A549 (cell line): Measurements from ENCODE around the gene KCNE5. TPM values are rescaled to one million over a fixed set of nuclear protein-coding genes. Genes with fewer than 3 reads are reported as not detected.

ENCODE experiments used
- ATAC-seq, 2 experiments: fragments of 200-7000 bp in 1 of 2; fragments of >200 bp in 1 of 2; cut with Nextera tagmentation in 1 of 2; cut with Tn5 transposase in 1 of 2; 3 replicates each; pipeline versions ENCODE4 v1.8.0 to v1.9.1; 2018 to 2020; ENCODE audit warnings: mild to moderate bottlenecking in 1 of 2, moderate library complexity in 1 of 2
- CTCF ChIA-PET: fragments of 300-600 bp; sonication (Branson Sonifier 250); formaldehyde crosslinking; extraction: SDS; loops from one replicate; lab custom pipeline; 2021; ENCODE audit warnings: antibody characterized with exemption, inconsistent platforms; lab: Yijun Ruan, JAX
- POLR2A ChIA-PET: fragments of 350-600 bp; formaldehyde crosslinking; extraction: SDS; loops from one replicate; lab custom pipeline; 2021; ENCODE audit warnings: antibody characterized with exemption, inconsistent platforms; lab: Yijun Ruan, JAX
- DNase-seq, 2 experiments: peaks; one replicate each; pipeline versions ENCODE4 v3.0.0 to v3.0.0-alpha.2; 2011 to 2016; ENCODE audit warnings: low read depth in 1 of 2, low spot score in 1 of 2
- FAIRE-seq: peaks from 2 replicates; lab custom pipeline; 2011; peaks lifted over from hg19 to GRCh38; lab: Jason Lieb, UNC
- H3K27ac ChIP-seq, 2 experiments: fragments of >200 bp; sonication (Bioruptor Twin); formaldehyde crosslinking; 3 replicates each; pipeline ENCODE4 v1.5.1; 2016 to 2017
- H3K4me1 ChIP-seq: fragments of >200 bp; sonication (Bioruptor Twin); formaldehyde crosslinking; 3 replicates; pipeline ENCODE4 v1.6.1; 2016
- H3K4me2 ChIP-seq: fragments of >200 bp; sonication (Bioruptor Twin); formaldehyde crosslinking; 3 replicates; pipeline ENCODE4 v1.6.1; 2016
- H3K4me3 ChIP-seq: fragments of >200 bp; sonication (Bioruptor Twin); formaldehyde crosslinking; 3 replicates; pipeline ENCODE4 v1.5.1; 2016
- H3K9me3 ChIP-seq: fragments of >200 bp; sonication (Bioruptor Twin); formaldehyde crosslinking; 3 replicates; pipeline ENCODE4 v1.6.1; 2016
- BCL3 ChIP-seq: fragments of >200 bp; sonication (Bioruptor Twin); formaldehyde crosslinking; IDR thresholded peaks from 3 replicates; pipeline ENCODE4 v1.6.1; 2016
- BHLHE40 ChIP-seq: IDR thresholded peaks from 2 replicates; pipeline ENCODE4 v1.6.1; 2012; ENCODE audit warnings: low read depth, low read length, inconsistent platforms
- CBX2 ChIP-seq: fragments of 200-600 bp; sonication (generic); IDR thresholded peaks from 2 replicates; pipeline ENCODE4 v1.6.1; 2016; ENCODE audit warnings: low read depth, mild to moderate bottlenecking, borderline replicate concordance
- CBX8 ChIP-seq: fragments of 200-600 bp; sonication (generic); IDR thresholded peaks from 2 replicates; pipeline ENCODE4 v1.6.1; 2016
- CEBPB ChIP-seq, 2 experiments: fragments of >200 bp in 1 of 2; sonication (Bioruptor Twin) in 1 of 2; formaldehyde crosslinking in 1 of 2; IDR thresholded peaks; 2 replicates each; pipeline ENCODE4 v1.6.1; 2012 to 2016
- EHMT2 ChIP-seq: fragments of 200-600 bp; sonication (generic); IDR thresholded peaks from 2 replicates; pipeline ENCODE4 v1.6.1; 2016; ENCODE audit warnings: antibody characterized with exemption, low read depth, mild to moderate bottlenecking, moderate library complexity
- ESRRA ChIP-seq: fragments of 150-350 bp; IDR thresholded peaks from 2 replicates; pipeline ENCODE4 v1.6.1; 2014; ENCODE audit warnings: mild to moderate bottlenecking, low read length, borderline replicate concordance
- FOXS1 ChIP-seq: fragments of 250-450 bp; sonication (Bioruptor Pico); IDR thresholded peaks from 2 replicates; pipeline ENCODE4 v1.5.0; 2020; ENCODE audit warnings: mild to moderate bottlenecking, moderate library complexity
- HDAC2 ChIP-seq: fragments of 200-600 bp; sonication (generic); IDR thresholded peaks from 2 replicates; pipeline ENCODE4 v1.6.1; 2016
- HES2 ChIP-seq: fragments of >200 bp; sonication (Bioruptor Twin); formaldehyde crosslinking; IDR thresholded peaks from 2 replicates; pipeline ENCODE4 v1.6.1; 2016
- HMGXB4 ChIP-seq: fragments of 250-450 bp; sonication (Bioruptor Pico); IDR thresholded peaks from 2 replicates; pipeline ENCODE4 v1.5.0; 2021; ENCODE audit warnings: mild to moderate bottlenecking, moderate library complexity, borderline replicate concordance
- MAX ChIP-seq: IDR thresholded peaks from 2 replicates; pipeline ENCODE4 v1.6.1; 2012
- MAZ ChIP-seq: fragments of 150-350 bp; IDR thresholded peaks from 2 replicates; pipeline ENCODE4 v1.6.1; 2014; ENCODE audit warnings: antibody characterized with exemption, low read depth, low read length, borderline replicate concordance
- NR3C1 ChIP-seq: fragments of >200 bp; sonication (Bioruptor Twin); formaldehyde crosslinking; IDR thresholded peaks from 3 replicates; pipeline ENCODE4 v1.6.1; 2017
- PHF8 ChIP-seq: fragments of 200-600 bp; sonication (generic); IDR thresholded peaks from 2 replicates; pipeline ENCODE4 v1.6.1; 2016; ENCODE audit warnings: low read depth, mild to moderate bottlenecking, antibody characterized with exemption, moderate library complexity, borderline replicate concordance
- POLR2A ChIP-seq: IDR thresholded peaks from 2 replicates; pipeline ENCODE4 v1.6.1; 2012; ENCODE audit warnings: mild to moderate bottlenecking, low read length
- RAD21 ChIP-seq, 2 experiments: fragments of >200 bp in 1 of 2; sonication (Bioruptor Twin) in 1 of 2; formaldehyde crosslinking in 1 of 2; IDR thresholded peaks in 1 of 2; conservative IDR thresholded peaks in 1 of 2; 2 replicates in 1 of 2; 3 replicates in 1 of 2; pipeline ENCODE4 v1.6.1; 2012 to 2018; ENCODE audit warnings: inconsistent platforms in 1 of 2
- RARB ChIP-seq: fragments of 250-450 bp; sonication (Bioruptor Pico); IDR thresholded peaks from 2 replicates; pipeline ENCODE4 v1.8.0; 2021; ENCODE audit warnings: mild to moderate bottlenecking, moderate library complexity
- RCOR1 ChIP-seq: fragments of 150-350 bp; IDR thresholded peaks from 2 replicates; pipeline ENCODE4 v1.6.1; 2014; ENCODE audit warnings: antibody characterized with exemption, low read length, low read depth
- REST ChIP-seq: fragments of 200-600 bp; sonication (generic); IDR thresholded peaks from 2 replicates; pipeline ENCODE4 v1.6.1; 2016; ENCODE audit warnings: antibody characterized with exemption, mild to moderate bottlenecking, moderate library complexity
- RFX5 ChIP-seq: fragments of 450-650 bp; IDR thresholded peaks from 2 replicates; pipeline ENCODE4 v1.7.1; 2014; ENCODE audit warnings: antibody characterized with exemption, mild to moderate bottlenecking, moderate library complexity
- RNF2 ChIP-seq: fragments of 200-600 bp; sonication (generic); IDR thresholded peaks from 2 replicates; pipeline ENCODE4 v1.6.1; 2016; ENCODE audit warnings: low read depth, mild to moderate bottlenecking, antibody characterized with exemption, moderate library complexity, borderline replicate concordance
- TP53 ChIP-seq: fragments of 250-450 bp; sonication (Bioruptor Pico); IDR thresholded peaks from 2 replicates; pipeline ENCODE4 v1.5.0; 2021; ENCODE audit warnings: mild to moderate bottlenecking, moderate library complexity
- USF2 ChIP-seq: fragments of 450-650 bp; IDR thresholded peaks from 2 replicates; pipeline ENCODE4 v1.6.1; 2014; ENCODE audit warnings: antibody characterized with exemption
- ZC3H11A ChIP-seq: fragments of 450-650 bp; IDR thresholded peaks from 2 replicates; pipeline ENCODE4 v1.6.1; 2014; ENCODE audit warnings: antibody characterized with exemption, mild to moderate bottlenecking
- ZFP36 ChIP-seq: fragments of 450-650 bp; IDR thresholded peaks from 2 replicates; pipeline ENCODE4 v1.6.1; 2014; ENCODE audit warnings: borderline replicate concordance; ENCODE audit not compliant: partially characterized antibody
- ZNF302 ChIP-seq: fragments of 250-450 bp; sonication (Bioruptor Pico); IDR thresholded peaks from 2 replicates; pipeline ENCODE4 v1.9.0; 2021; ENCODE audit warnings: inconsistent platforms, mild to moderate bottlenecking, moderate library complexity
- WGBS: methylation state at CpG from one replicate; pipeline ENCODE4 v1.1.6; 2017; ENCODE audit errors: missing lambda C conversion rate; 5-methylcytosine and 5-hydroxymethylcytosine counted together
- polyA plus RNA-seq, 4 experiments: library from polyadenylated mRNA; depleted of rRNA in 3 of 4; stranded (reverse); fragments of >200 nt; fragmentation: RNase III in 1 of 4; extraction: RNeasy Plus Mini Kit Qiagen cat#74134 plus additional on column Dnase treatment in 1 of 4; gene quantifications; 2 replicates in 3 of 4; 3 replicates in 1 of 4; pipeline ENCODE4 v1.2.3, GENCODE V29; 2011 to 2017
- TF ChIP-seq, protein P1 (sequence below): fragments of >200 bp; sonication (Bioruptor Twin); formaldehyde crosslinking; IDR thresholded peaks from 3 replicates; pipeline ENCODE4 v1.5.1; 2016

The KCNE5 gene
- polyA plus RNA-seq, 2 of the 4 experiments (the other 2 are of a cell fraction), result 0.17 to 0.23 TPM

DNA sequence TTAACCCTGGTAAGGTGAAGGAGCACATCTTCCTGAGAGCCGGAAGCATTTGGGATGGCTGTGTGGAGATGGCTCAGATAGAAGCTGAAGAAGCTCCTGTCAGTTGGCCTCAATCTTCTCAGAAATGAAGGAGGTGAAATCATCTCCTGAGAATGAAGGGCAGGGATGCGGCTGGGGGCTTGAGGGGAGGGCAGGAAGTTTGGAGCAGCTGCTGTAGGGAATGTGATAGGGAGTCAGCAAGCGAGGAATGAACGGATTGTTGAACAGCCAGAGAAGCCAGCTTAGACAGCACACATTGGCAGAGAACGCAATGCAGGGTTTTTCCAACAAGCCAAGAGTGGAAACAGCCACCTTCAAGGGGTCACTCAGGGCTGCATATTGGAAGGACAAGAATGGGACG is 10.0 kb downstream of the KCNE5 start:
- H3K4me3 ChIP-seq, result no peak overlapping the region
- WGBS, result 52% methylated on average over 6 of the region's 6 CpGs
- FAIRE-seq (no peak), ATAC-seq (no peak), DNase-seq (no peak)
- ChIA-PET CTCF (interaction anchor here (0.9 to 1.5 kb wide), 2 partner anchors 10 to 129 kb away, joined by 3 to 9 read pairs; partner anchors contain the start of gene KCNE5), POLR2A (no interaction called here)
- H3K4me2 ChIP-seq, result no peak overlapping the region
- TF ChIP-seq RCOR1 (no peak), ZC3H11A (no peak), ESRRA (no peak), HES2 (no peak), HMGXB4 (CRISPR knock-in tag) (no peak), RNF2 (no peak), MAX (no peak), POLR2A (no peak), CBX8 (no peak), CEBPB (IDR thresholded peaks at IDR 0.05) (no peak), NR3C1 (no peak), EHMT2 (no peak), ZFP36 (no peak), PHF8 (no peak), USF2 (no peak), ZNF302 (CRISPR knock-in tag) (no peak), HDAC2 (no peak)
- TF ChIP-seq, protein P1, sequence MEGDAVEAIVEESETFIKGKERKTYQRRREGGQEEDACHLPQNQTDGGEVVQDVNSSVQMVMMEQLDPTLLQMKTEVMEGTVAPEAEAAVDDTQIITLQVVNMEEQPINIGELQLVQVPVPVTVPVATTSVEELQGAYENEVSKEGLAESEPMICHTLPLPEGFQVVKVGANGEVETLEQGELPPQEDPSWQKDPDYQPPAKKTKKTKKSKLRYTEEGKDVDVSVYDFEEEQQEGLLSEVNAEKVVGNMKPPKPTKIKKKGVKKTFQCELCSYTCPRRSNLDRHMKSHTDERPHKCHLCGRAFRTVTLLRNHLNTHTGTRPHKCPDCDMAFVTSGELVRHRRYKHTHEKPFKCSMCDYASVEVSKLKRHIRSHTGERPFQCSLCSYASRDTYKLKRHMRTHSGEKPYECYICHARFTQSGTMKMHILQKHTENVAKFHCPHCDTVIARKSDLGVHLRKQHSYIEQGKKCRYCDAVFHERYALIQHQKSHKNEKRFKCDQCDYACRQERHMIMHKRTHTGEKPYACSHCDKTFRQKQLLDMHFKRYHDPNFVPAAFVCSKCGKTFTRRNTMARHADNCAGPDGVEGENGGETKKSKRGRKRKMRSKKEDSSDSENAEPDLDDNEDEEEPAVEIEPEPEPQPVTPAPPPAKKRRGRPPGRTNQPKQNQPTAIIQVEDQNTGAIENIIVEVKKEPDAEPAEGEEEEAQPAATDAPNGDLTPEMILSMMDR, result no peak
- H3K27ac ChIP-seq, result no peak overlapping the region
- H3K9me3 ChIP-seq, result no peaks in the 10 kb centered on the region
- H3K4me1 ChIP-seq, result no peaks in the 10 kb centered on the region

DNA sequence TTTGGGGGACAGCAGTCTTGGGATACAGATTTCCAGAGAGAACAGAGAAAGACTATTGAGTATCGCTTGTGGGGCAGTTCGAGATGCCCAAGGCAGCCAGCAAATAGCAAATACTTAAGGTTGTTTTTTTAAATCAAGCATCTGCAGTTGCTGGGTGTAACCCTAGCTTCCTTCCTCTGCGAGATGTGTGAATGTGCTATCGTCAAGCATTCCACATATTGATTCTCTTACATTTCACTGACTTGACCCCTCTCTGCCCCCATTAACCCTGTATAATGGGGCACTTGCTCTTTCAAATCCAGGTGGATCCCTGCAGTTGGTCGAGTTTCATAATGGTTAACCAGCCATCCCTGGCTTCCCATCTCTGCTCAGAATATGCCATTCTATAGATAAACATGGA is 23.5 kb downstream of the KCNE5 start:
- ATAC-seq (no peak), FAIRE-seq (no peak), DNase-seq (no peak)
- no peak for TF ChIP-seq CEBPB (IDR thresholded peaks at IDR 0.05)
- no peak for TF ChIP-seq RARB
- no peak for TF ChIP-seq MAZ
- TF ChIP-seq TP53 (CRISPR knock-in tag), result no peak
- no peak for TF ChIP-seq RAD21 (conservative IDR thresholded peaks at IDR 0.05 in 1 of 2, IDR thresholded peaks at IDR 0.05 in 1 of 2)
- TF ChIP-seq ESRRA, result no peak
- TF ChIP-seq CBX2, result no peak
- TF ChIP-seq REST, result no peak
- TF ChIP-seq BHLHE40, result no peak
- no peak for TF ChIP-seq BCL3
- TF ChIP-seq RNF2, result no peak
- TF ChIP-seq FOXS1 (CRISPR knock-in tag), result no peak
- no peak for TF ChIP-seq PHF8
- no peak for TF ChIP-seq RFX5
- Histone ChIP-seq H3K9me3 (no peaks in the 10 kb centered on the region), H3K27ac (no peak overlapping the region), H3K4me1 (no peaks in the 10 kb centered on the region), H3K4me3 (no peak overlapping the region), H3K4me2 (no peak overlapping the region)
- CTCF ChIA-PET, result interaction anchor here (1.1 kb wide), 1 partner anchor 117 kb away, joined by 3 read pairs; no protein-coding TSS in a partner anchor
- WGBS, result 53% methylated on average over 5 of the region's 5 CpGs
- POLR2A ChIA-PET, result no interaction called here
